Dedifferentiated amniotic fluid mesenchymal stem cell (primary cell): Measurements from ENCODE around the gene TMEM238.

Experiments used
- DNase-seq: peaks from one replicate; pipeline ENCODE4 v3.0.0-alpha.2; 2016; ENCODE audit errors: extremely low spot score

The TMEM238 gene

GRCh38 chr19:55358493-55358892 lies 25.6 kb downstream of the TMEM238 start:
- no peak for DNase-seq

GRCh38 chr19:55355213-55355821 lies 28.8 kb downstream of the TMEM238 start:
- DNase-seq = no peak

- no peak for DNase-seq
Observed at GRCh38 chr19:55354698-55355212, 29.3 kb downstream of the TMEM238 start, which contains the start of gene COX6B2. TSS of gene COX6B2 (minus strand) at chr19:55354719. CDS start at chr19:55354521, 198 bp downstream.

GRCh38 chr19:55353803-55354697 lies 30.0 kb downstream of the TMEM238 start:
- DNase-seq = no peak

- DNase-seq = no peak
Observed at GRCh38 chr19:55353356-55353802, 30.7 kb downstream of the TMEM238 start.

GRCh38 chr19:55352549-55353145 lies 31.4 kb downstream of the TMEM238 start:
- DNase-seq = no peak

GRCh38 chr19:55352040-55352439 lies 32.1 kb downstream of the TMEM238 start:
- DNase-seq = no peak

GRCh38 chr19:55350620-55351315 lies 33.3 kb downstream of the TMEM238 start:
- DNase-seq = no peak

- no peak for DNase-seq
Observed at GRCh38 chr19:55348317-55349034, 35.6 kb downstream of the TMEM238 start.

GRCh38 chr19:55347442-55348009 lies 36.6 kb downstream of the TMEM238 start:
- no peak for DNase-seq

GRCh38 chr19:55346725-55347441 lies 37.2 kb downstream of the TMEM238 start:
- DNase-seq = no peak

- DNase-seq = no peak
Observed at GRCh38 chr19:55345818-55346724, 38.0 kb downstream of the TMEM238 start.

- no peak for DNase-seq
Observed at GRCh38 chr19:55345101-55345817, 38.8 kb downstream of the TMEM238 start.

- DNase-seq = no peak
Observed at GRCh38 chr19:55344444-55344843, 39.6 kb downstream of the TMEM238 start.

GRCh38 chr19:55341595-55342531 lies 42.2 kb downstream of the TMEM238 start:
- DNase-seq = no peak

GRCh38 chr19:55341171-55341588 lies 42.9 kb downstream of the TMEM238 start:
- no peak for DNase-seq

GRCh38 chr19:55340784-55341147 lies 43.3 kb downstream of the TMEM238 start:
- no peak for DNase-seq
